ENCODE data around the gene CRYL1. TPM values are rescaled to one million over a fixed set of nuclear protein-coding genes. Genes with fewer than 3 reads are reported as not detected.
A peak's percentile ranks its signal among the peaks of the same experiment; 100 is the strongest.

CRYL1 gene
- polyA plus RNA-seq, 3 donors = 35.0 to 70.2 (median 51.4) TPM

DNA sequence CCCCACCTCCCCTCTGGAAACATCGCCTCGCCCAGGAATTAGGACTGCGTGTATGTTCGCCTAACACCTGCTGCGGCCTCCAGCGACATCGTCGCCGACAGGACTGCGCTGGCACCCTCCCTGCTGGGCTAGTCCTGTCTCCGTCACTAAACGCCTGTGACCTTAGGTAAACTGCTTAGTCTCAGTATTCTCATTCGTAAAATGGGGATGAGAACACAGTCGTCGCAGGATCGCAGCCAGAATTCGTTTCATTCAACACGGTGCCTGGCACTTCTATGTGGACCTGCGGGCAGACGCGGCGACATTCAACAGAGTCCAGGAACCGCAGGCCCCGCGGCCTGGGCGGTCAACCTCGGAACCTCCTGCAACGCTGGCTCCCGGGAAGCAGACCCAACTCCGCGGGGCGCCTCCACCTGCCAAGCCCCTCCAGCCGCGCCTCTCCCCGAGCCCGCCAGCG, 485 bp downstream of the CRYL1 start:
- Histone ChIP-seq H3K9me3 (replicated peaks in 1 of 2; ENCODE audit: control insufficient read depth in 1 of 2, insufficient read depth in 1 of 2, low read length in 2 of 2) (no peaks in the 10 kb centered on the region), H3K36me3 (replicated peaks in 1 of 2; ENCODE audit: control insufficient read depth in 1 of 2, insufficient read depth in 2 of 2, low read length in 2 of 2) (no peaks in the 10 kb centered on the region), H3K9ac (ENCODE audit: insufficient read depth, low read length, poor library complexity, severe bottlenecking) (peak overlapping the region; percentile 95), H2AFZ (ENCODE audit: insufficient read depth, low read depth, low read length, poor library complexity, severe bottlenecking) (peak overlapping the region; percentile 83), H3K79me2 (ENCODE audit: insufficient read depth, low read length) (peaks cover 17% of the 10 kb centered on the region), H3K4me1 (ENCODE audit: control insufficient read depth in 1 of 2, insufficient read depth in 2 of 2, low read length in 2 of 2) (peaks cover 17 to 32% of the 10 kb centered on the region in 2 donors), H3K4me2 (replicated peaks; ENCODE audit: extremely low read depth, low read length, poor library complexity, severe bottlenecking) (peak overlapping the region; percentile 86), H3K27ac (ENCODE audit: low read depth in 1 of 2, low read length in 2 of 2) (peak overlapping the region; percentile 7 to 97), H3K4me3 (replicated peaks in 1 of 3; ENCODE audit: low read depth in 2 of 3, low read length in 3 of 3) (peak overlapping the region; percentile 45 to 86 (median 57)), H4K20me1 (ENCODE audit: insufficient read depth, low read length) (peaks cover 3% of the 10 kb centered on the region), H3K27me3 (ENCODE audit: control insufficient read depth in 2 of 2, insufficient read depth in 2 of 2, low read length in 2 of 2) (no peaks in the 10 kb centered on the region)
- WGBS (ENCODE audit: insufficient coverage) = 2% methylated on average over 37 of the region's 37 CpGs
- peak in 2 of 3 donors; percentile 14 to 26 for DNase-seq
- H3K4me1 Mint-ChIP-seq = peaks cover 37% of the 10 kb centered on the region
- intact Hi-C loops (cut with micrococcal nuclease) = loop anchor here (5.0 to 10.0 kb wide), 2 partner anchors 42 to 50 kb away; partner anchors contain the start of gene IFT88 (in 1 of the 2)
- TF ChIP-seq, protein P1, sequence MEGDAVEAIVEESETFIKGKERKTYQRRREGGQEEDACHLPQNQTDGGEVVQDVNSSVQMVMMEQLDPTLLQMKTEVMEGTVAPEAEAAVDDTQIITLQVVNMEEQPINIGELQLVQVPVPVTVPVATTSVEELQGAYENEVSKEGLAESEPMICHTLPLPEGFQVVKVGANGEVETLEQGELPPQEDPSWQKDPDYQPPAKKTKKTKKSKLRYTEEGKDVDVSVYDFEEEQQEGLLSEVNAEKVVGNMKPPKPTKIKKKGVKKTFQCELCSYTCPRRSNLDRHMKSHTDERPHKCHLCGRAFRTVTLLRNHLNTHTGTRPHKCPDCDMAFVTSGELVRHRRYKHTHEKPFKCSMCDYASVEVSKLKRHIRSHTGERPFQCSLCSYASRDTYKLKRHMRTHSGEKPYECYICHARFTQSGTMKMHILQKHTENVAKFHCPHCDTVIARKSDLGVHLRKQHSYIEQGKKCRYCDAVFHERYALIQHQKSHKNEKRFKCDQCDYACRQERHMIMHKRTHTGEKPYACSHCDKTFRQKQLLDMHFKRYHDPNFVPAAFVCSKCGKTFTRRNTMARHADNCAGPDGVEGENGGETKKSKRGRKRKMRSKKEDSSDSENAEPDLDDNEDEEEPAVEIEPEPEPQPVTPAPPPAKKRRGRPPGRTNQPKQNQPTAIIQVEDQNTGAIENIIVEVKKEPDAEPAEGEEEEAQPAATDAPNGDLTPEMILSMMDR (IDR thresholded peaks at IDR 0.05) = no peak
- H3K36me3 Mint-ChIP-seq = no peaks in the 10 kb centered on the region
- H3K9me3 Mint-ChIP-seq = peaks cover 0 to 3% (median 0%) of the 10 kb centered on the region in 7 donors
- peak overlapping the region; percentile 66 to 91 (median 85) for H3K27ac Mint-ChIP-seq
- H3K4me3 Mint-ChIP-seq = peak overlapping the region; percentile 91 to 97
- H3K27me3 Mint-ChIP-seq (ENCODE audit: low read depth in 3 of 3) = peaks cover 0 to 1% (median 0%) of the 10 kb centered on the region in 3 donors

DNA sequence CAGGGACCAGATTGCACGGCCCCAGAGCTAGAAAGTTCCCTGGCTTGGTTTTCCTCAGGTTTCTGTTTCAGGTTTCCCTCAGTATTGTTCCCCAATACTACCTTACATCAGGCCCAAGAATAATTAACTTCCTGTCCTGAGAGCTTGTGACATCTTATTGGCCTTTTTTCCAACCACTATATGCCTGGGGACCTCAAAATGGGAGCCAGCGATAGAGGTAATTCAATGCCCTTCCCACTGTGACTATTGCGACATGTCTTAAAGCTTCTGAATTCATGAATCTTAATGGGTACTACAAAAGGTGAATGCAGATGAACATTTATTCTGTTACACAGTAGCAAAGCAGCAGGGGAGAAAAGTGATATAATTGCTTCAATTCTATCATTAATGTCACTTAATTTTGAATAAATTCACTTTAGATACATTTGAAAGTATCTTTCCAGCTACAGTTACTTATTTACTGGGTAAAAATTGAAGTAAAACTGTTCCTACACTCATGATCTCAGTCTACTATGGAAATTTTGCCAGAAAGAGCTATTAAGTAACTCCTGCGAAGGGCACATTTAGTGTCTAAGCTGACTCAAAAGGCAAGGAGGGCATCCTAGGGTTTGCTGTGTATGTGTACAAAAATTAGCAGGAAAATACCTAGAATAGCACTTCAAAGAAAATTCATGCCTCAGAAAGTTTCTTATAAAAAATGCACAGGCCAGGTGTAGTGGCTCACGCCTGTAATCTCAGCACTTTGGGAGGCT, 4.1 kb downstream of the CRYL1 start:
- Mint-ChIP-seq H3K4me3 (no peak overlapping the region), H3K36me3 (peaks cover 3 to 4% of the 10 kb centered on the region in 2 donors), H3K27ac (no peak overlapping the region), H3K27me3 (ENCODE audit: low read depth in 3 of 3) (no peaks in the 10 kb centered on the region), H3K4me1 (peaks cover 24% of the 10 kb centered on the region), H3K9me3 (no peaks in the 10 kb centered on the region)
- Histone ChIP-seq H3K27ac (ENCODE audit: low read depth in 1 of 2, low read length in 2 of 2) (no peak overlapping the region), H3K9ac (ENCODE audit: insufficient read depth, low read length, poor library complexity, severe bottlenecking) (no peak overlapping the region), H3K4me3 (replicated peaks in 1 of 3; ENCODE audit: low read depth in 2 of 3, low read length in 3 of 3) (no peak overlapping the region), H3K4me1 (ENCODE audit: control insufficient read depth in 1 of 2, insufficient read depth in 2 of 2, low read length in 2 of 2) (peaks cover 10 to 20% of the 10 kb centered on the region in 2 donors), H3K36me3 (replicated peaks in 1 of 2; ENCODE audit: control insufficient read depth in 1 of 2, insufficient read depth in 2 of 2, low read length in 2 of 2) (no peaks in the 10 kb centered on the region), H2AFZ (ENCODE audit: insufficient read depth, low read depth, low read length, poor library complexity, severe bottlenecking) (no peak overlapping the region), H4K20me1 (ENCODE audit: insufficient read depth, low read length) (peaks cover 5% of the 10 kb centered on the region), H3K79me2 (ENCODE audit: insufficient read depth, low read length) (peaks cover 17% of the 10 kb centered on the region), H3K27me3 (ENCODE audit: control insufficient read depth in 2 of 2, insufficient read depth in 2 of 2, low read length in 2 of 2) (no peaks in the 10 kb centered on the region), H3K9me3 (replicated peaks in 1 of 2; ENCODE audit: control insufficient read depth in 1 of 2, insufficient read depth in 1 of 2, low read length in 2 of 2) (no peaks in the 10 kb centered on the region), H3K4me2 (replicated peaks; ENCODE audit: extremely low read depth, low read length, poor library complexity, severe bottlenecking) (no peak overlapping the region)
- 100% methylated on average over 2 of the region's 5 CpGs for WGBS (ENCODE audit: insufficient coverage)
- TF ChIP-seq, protein P1 (IDR thresholded peaks at IDR 0.05) = no peak
- intact Hi-C loops (cut with micrococcal nuclease) = loop anchor here in 1 of 2 donors (10.0 kb wide), 1 partner anchor 53 kb away; no protein-coding TSS in a partner anchor
- no peak for DNase-seq
